Dermis microvascular lymphatic vessel endothelial cell (primary cell): ENCODE results near the gene LRRC49. TPM values are rescaled to one million over a fixed set of nuclear protein-coding genes. Genes with fewer than 3 reads are reported as not detected.
A peak's percentile ranks its signal among the peaks of the same experiment; 100 is the strongest.

Experiments used
- DNase-seq, 2 donors: peaks; one replicate each; pipeline versions ENCODE4 v3.0.0 to v3.0.0-alpha.2; 2010; ENCODE audit warnings: low read depth in 2 of 2
- total RNA-seq: library from RNA; depleted of rRNA; stranded (reverse); fragments of >200 nt; gene quantifications from 2 replicates; pipeline ENCODE4 v1.2.1, GENCODE V29; 2014

The LRRC49 gene
- total RNA-seq, 1 donor from 2014 or later = 3.1 TPM

GRCh38 chr15:71051539-71051938 is 158.9 kb downstream of the LRRC49 start:
- DNase-seq = no peak

DNA sequence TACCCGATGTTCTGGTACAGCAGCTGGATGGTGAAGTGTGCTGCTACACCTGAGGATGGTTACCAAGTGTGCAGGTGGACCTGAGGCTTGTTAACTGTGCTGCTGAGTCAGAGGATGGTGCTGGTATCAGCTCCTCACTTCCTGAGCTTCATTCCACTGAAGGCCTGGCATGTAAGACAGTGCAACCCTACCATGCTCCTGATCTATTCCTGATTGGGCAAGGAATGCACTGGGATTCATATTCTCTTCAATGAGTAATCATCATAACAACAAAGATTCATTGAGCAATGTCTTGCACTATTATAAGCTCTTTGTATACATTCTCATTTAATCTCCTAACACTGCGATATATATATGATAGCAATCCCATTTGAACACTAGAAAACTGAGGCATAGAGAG is 159.7 kb downstream of the LRRC49 start:
- no peak for DNase-seq

GRCh38 chr15:71054286-71054952 is 161.8 kb downstream of the LRRC49 start:
- DNase-seq = no peak

- DNase-seq = peak; percentile 4 to 45
Observed at GRCh38 chr15:71055461-71055860, 162.8 kb downstream of the LRRC49 start.

- no peak for DNase-seq
Observed at GRCh38 chr15:71056111-71056510, 163.5 kb downstream of the LRRC49 start.

DNA sequence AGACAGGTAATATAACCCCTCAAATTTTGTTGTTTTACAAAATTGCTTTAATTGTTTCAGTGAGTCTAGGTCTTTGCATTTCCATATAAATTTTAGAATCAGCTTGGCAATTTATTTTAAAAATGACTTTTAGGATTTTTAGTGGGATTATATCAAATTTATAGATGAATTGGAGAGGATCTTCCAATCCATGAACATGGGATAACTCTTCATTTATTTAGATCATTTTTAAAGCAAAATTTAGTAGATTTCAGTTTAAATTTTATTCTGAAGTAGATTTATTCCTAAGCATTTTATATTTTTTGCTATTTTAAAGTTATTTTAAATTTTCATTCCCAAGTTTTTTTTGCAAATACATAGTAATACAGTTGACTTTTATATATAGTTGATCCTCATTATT is 164.5 kb downstream of the LRRC49 start:
- DNase-seq = no peak

GRCh38 chr15:71057581-71057980 is 165.0 kb downstream of the LRRC49 start:
- no peak for DNase-seq

DNA sequence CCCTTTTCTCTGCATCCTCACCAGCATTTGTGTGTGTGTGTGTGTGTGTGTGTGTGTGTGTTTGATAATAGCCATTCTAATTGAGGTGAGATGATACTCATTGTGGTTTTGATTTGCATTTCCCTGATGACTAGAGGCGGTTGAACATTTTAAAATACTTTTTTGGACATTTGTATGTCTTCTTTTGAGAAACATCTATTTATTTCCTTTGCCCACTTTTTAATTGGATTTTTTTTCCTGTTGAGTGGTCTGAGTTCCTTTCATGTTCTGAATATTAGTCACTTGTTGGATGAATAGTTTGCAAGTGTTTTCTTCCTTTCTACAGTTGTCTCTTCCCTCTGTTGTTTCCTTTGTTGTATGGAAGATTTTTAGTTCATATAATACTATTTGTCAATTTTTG is 168.4 kb downstream of the LRRC49 start:
- DNase-seq = no peak

DNA sequence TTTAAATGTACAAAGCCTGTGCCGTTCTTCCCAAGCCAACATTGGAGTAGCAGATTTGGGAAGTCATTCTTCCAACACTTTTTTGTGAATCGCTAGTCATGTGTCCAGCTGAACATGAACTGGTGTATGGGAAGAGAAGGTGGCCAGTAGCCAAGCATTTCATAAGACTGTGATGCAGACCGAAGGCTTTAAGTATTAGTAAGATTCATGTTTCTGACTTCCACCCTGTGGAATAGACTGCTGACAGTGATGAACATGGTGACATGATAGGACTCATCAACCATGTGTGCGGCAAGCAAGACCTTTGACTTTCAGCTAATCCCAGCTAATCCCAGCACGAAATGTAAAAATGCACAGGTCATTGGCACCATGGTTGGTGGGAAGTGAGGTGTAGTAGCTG is 174.4 kb downstream of the LRRC49 start:
- DNase-seq = no peak

DNA sequence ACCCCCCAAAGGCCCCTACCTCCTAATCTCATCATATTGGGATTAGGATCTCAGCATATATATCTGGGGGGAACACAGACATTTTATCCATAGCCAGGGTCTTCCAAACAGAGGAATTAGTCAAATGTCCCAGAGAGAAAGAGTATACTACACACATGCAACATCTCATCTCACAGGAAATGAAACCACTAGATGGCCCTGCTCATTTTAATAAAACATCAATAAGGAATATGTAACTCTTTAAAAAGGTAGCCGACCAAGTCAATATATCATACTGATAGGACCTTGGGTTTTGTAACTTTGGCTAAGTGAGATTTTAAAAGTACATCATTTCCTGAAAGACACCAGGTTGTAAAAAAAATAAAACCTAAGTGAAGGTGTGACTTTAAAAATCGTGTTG is 177.1 kb downstream of the LRRC49 start:
- no peak for DNase-seq

DNA sequence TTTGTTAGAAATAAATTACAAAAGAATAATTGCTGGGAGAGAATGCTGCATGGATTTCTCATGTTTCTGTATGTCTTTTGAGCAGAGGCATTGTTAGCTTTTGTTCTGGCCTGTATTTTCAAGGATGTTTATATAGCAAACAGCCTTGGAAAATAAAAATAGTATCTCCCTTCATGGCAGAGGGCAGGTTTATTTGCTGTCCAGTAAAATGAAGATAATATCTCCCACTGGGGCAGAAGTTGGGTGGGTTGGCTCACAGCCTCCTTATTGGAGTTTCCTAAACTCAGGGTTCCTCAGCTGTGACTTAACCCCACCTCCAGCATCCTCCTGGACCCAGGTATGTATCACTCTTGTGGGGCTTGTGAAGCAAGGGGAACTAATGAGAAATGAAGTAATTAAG is 178.9 kb downstream of the LRRC49 start:
- no peak for DNase-seq

DNA sequence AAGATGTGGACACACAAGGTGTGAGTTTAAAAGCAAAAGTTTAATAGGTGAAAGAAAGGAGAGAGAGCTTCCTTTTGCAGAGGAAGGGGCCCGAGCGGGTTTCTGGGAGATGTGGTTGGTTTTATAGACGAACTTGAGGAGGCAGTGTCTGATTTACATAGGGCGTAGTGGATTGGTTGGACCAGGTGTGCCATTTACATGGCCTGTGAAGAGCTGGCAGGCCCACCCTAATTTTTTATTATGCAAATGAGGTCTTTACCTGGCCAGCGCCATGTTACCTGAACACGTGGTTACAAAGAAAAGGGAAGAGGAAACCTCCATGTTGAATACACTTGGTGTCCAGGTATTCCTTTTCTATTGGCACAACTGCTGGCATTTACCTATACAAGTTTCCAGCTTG is 179.8 kb downstream of the LRRC49 start:
- no peak for DNase-seq

DNA sequence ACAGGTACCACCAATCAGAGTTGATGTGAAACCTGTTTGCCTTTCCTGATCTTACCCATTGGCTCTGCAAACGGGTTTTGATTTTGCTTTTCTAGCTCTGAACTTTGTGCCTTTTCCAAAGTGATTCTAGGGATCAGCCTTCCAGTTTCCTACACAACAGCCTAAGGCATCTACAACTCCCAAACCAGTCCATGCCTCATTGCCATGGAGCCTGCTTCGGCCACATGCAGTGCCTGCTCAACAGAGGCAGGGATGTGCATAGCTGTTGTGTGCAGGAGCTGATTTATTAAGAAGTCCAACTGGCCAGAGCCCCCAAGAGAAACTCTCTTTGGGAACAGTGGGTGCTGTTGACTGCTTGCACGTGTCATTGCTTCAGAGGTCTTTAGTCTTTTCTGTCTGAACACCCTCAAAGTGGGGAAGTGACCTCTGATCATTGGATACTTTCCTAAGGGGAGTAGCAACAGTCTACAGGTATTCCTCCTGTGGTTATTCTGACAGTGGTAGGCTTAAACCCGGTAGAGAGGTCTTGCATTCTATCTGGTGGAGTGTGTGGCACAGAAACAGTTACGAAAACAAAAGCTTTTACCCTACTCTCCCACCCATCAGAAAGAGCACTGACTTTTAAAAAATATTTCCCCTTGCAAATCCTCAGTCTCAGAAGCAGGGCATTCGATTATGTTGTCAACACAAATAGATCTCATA is 186.0 kb downstream of the LRRC49 start:
- DNase-seq = no peak

- no peak for DNase-seq
Observed at GRCh38 chr15:71079208-71080044, 186.8 kb downstream of the LRRC49 start.

- no peak for DNase-seq
Observed at GRCh38 chr15:71080166-71080565, 187.5 kb downstream of the LRRC49 start.

DNA sequence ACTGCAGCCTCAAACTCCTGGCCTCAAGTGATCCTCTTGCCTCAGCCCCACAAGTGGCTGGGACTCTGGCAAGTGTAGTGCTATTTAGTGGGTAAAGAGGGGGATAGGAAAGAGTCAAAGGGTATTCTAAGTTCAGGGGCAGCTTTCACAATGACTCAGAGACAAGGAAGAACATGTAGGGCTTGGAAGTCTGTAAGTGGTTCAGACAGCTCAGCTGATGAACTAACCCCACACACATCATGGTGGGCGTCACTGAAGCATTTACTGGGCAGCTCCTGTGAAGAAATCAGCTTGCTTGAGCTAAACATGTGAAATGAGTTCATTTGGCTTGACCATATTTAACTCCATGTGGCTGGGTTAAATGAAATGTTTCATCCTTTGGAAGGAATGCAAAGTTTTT is 188.1 kb downstream of the LRRC49 start:
- no peak for DNase-seq

- DNase-seq = no peak
Observed at GRCh38 chr15:71082803-71083202, 190.2 kb downstream of the LRRC49 start.

- DNase-seq = peak; percentile 26 to 64
Observed at GRCh38 chr15:71083349-71083748, 190.7 kb downstream of the LRRC49 start.

DNA sequence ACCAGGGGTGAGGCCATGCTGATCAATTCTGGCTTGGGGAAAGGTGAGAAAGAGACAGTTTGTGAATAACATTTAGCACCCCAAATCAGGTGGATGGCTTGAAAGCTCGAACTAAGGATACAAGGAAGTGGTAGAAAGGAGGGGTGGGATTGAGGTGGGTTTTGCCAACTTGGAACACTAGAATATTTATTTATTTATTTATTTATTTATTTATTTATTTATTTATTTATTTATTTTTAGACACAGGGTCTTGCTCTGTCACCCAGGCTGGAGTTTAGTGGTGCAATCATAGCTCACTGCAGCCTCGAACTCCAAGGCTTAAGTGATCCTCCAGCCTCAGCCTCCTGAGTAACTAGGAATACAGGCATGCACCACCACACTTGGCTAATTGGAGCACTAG is 191.6 kb downstream of the LRRC49 start:
- DNase-seq = no peak

- DNase-seq = no peak
Observed at GRCh38 chr15:71085809-71086208, 193.2 kb downstream of the LRRC49 start.

DNA sequence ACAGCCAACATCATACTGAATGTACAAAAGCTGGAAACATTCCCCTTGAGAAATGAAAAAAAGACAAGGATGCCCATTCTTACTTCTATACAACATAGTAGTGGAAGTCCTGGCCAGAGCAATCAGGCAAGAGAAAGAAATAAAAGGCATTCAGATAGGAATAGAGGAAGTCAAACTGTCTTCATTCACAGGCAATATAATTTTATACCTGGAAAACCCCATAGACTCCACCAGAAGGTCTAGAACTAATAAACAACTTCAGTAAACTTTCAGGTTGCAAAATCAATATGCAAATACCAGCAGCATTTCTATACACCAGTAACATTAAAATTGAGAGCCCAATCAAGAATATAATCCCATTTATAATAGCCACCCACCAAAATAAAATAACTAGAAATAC is 195.5 kb downstream of the LRRC49 start:
- DNase-seq = no peak

DNA sequence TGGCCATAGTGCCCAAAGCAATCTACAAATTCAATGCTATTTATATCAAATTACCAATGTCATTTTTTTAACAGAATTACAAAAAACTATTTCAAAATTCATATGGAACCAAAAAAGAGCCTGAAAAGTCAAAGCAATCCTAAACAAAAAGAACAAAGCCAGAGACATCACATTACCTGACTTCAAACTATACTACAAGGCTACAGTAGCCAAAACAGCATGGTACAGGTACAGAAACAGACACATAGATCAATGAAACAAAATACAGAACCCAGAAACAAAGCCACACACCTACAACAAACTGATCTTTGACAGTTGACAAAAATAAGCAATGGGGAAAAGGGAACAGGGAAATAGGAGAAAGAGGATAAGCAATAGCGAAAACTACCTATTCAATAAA is 196.1 kb downstream of the LRRC49 start:
- no peak for DNase-seq

DNA sequence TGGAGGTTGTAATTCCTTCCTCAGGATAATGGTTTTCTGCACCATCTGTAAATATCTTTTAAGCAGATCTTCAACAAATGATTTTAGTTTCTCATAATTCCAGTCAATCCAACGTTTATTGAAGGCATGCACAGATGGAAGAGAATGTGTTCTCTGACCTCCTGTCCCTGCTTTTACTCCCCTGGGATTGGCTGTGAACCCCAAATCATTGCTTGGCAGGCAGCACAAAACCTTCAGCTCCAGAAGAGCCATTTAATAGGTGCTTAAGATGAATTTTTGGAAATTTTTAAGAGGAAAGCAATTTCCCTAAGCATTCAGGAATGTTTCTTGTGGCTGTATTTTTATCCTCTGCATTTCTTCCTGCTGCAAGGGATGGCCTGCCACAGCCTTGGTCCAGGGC is 197.2 kb downstream of the LRRC49 start:
- no peak for DNase-seq
